Subcutaneous abdominal adipose tissue (tissue), 5 donors: ENCODE data around the gene ZNF423.

Experiments
- H3K27ac ChIP-seq: one replicate; pipeline ENCODE4 v1.7.0; 2013; ENCODE audit warnings: low read depth, mild to moderate bottlenecking, inconsistent platforms, low read length, moderate library complexity
- H3K27me3 ChIP-seq, 5 donors: one replicate each; pipeline ENCODE4 v1.7.0; 2013; ENCODE audit warnings: low read length in 5 of 5, inconsistent platforms in 1 of 5; ENCODE audit not compliant: control insufficient read depth in 5 of 5, insufficient read depth in 4 of 5
- H3K36me3 ChIP-seq, 5 donors: one replicate each; pipeline ENCODE4 v1.7.0; 2013; ENCODE audit warnings: low read length in 5 of 5; ENCODE audit not compliant: control insufficient read depth in 5 of 5, insufficient read depth in 5 of 5
- H3K4me1 ChIP-seq, 5 donors: one replicate each; pipeline ENCODE4 v1.7.0; 2013; ENCODE audit warnings: low read length in 5 of 5, mild to moderate bottlenecking in 3 of 5, moderate library complexity in 1 of 5; ENCODE audit not compliant: control insufficient read depth in 5 of 5, insufficient read depth in 5 of 5
- H3K4me3 ChIP-seq, 5 donors: one replicate each; pipeline ENCODE4 v1.7.0; 2013; ENCODE audit warnings: low read length in 5 of 5, low read depth in 1 of 5
- H3K9ac ChIP-seq, 5 donors: one replicate each; pipeline ENCODE4 v1.7.0; 2013; ENCODE audit warnings: low read length in 5 of 5, mild to moderate bottlenecking in 4 of 5, moderate library complexity in 3 of 5
- H3K9me3 ChIP-seq, 5 donors: one replicate each; pipeline ENCODE4 v1.7.0; 2013; ENCODE audit warnings: low read length in 5 of 5; ENCODE audit not compliant: control insufficient read depth in 5 of 5
- donor health status: healthy.
- donor health status: healthy.
- donor health status: healthy.
- donor health status: healthy.
- donor health status: healthy.

Gene ZNF423

GRCh38 chr16:49477250-49477895 is 378.5 kb downstream of the ZNF423 start:
- Histone ChIP-seq H3K9ac (no peak overlapping the region), H3K9me3 (no peaks in the 10 kb centered on the region), H3K4me1 (peaks cover 0 to 30% (median 20%) of the 10 kb centered on the region in 5 donors), H3K27me3 (no peaks in the 10 kb centered on the region), H3K27ac (no peak overlapping the region), H3K36me3 (no peaks in the 10 kb centered on the region), H3K4me3 (no peak overlapping the region)

- Histone ChIP-seq H3K27me3 (no peaks in the 10 kb centered on the region), H3K9ac (no peak overlapping the region), H3K4me3 (no peak overlapping the region), H3K27ac (no peak overlapping the region), H3K4me1 (peaks cover 0 to 36% (median 20%) of the 10 kb centered on the region in 5 donors), H3K36me3 (no peaks in the 10 kb centered on the region), H3K9me3 (no peaks in the 10 kb centered on the region)
Observed at GRCh38 chr16:49474741-49475140, 381.2 kb downstream of the ZNF423 start.

GRCh38 chr16:49473773-49474172 is 382.1 kb downstream of the ZNF423 start:
- no peak overlapping the region for H3K4me3 ChIP-seq
- no peak overlapping the region for H3K9ac ChIP-seq
- H3K27me3 ChIP-seq = no peaks in the 10 kb centered on the region

GRCh38 chr16:49473131-49473530 is 382.8 kb downstream of the ZNF423 start:
- H3K36me3 ChIP-seq = no peaks in the 10 kb centered on the region
- H3K27ac ChIP-seq = no peak overlapping the region
- peaks cover 0 to 36% (median 20%) of the 10 kb centered on the region in 5 donors for H3K4me1 ChIP-seq
- no peaks in the 10 kb centered on the region for H3K9me3 ChIP-seq
- no peak overlapping the region for H3K9ac ChIP-seq
- no peak overlapping the region for H3K4me3 ChIP-seq
- no peaks in the 10 kb centered on the region for H3K27me3 ChIP-seq

More at GRCh38 chr16:49473773-49474172, 382.1 kb downstream of the ZNF423 start:
- H3K36me3 ChIP-seq = no peaks in the 10 kb centered on the region
- peaks cover 0 to 36% (median 20%) of the 10 kb centered on the region in 5 donors for H3K4me1 ChIP-seq
- no peaks in the 10 kb centered on the region for H3K9me3 ChIP-seq
- no peak overlapping the region for H3K27ac ChIP-seq

- H3K9me3 ChIP-seq = no peaks in the 10 kb centered on the region
- no peaks in the 10 kb centered on the region for H3K27me3 ChIP-seq
- no peaks in the 10 kb centered on the region for H3K36me3 ChIP-seq
- H3K4me3 ChIP-seq = no peak overlapping the region
- no peak overlapping the region for H3K9ac ChIP-seq
- H3K27ac ChIP-seq = no peak overlapping the region
- peaks cover 0 to 36% (median 20%) of the 10 kb centered on the region in 5 donors for H3K4me1 ChIP-seq
Observed at GRCh38 chr16:49472598-49472997, 383.3 kb downstream of the ZNF423 start.

GRCh38 chr16:49471038-49471727 is 384.7 kb downstream of the ZNF423 start:
- Histone ChIP-seq H3K9ac (no peak overlapping the region), H3K36me3 (no peaks in the 10 kb centered on the region), H3K27ac (no peak overlapping the region), H3K27me3 (no peaks in the 10 kb centered on the region), H3K4me1 (peaks cover 0 to 36% (median 20%) of the 10 kb centered on the region in 5 donors), H3K4me3 (no peak overlapping the region), H3K9me3 (no peaks in the 10 kb centered on the region)

- no peak overlapping the region for H3K4me3 ChIP-seq
- H3K4me1 ChIP-seq = peaks cover 0 to 30% (median 18%) of the 10 kb centered on the region in 5 donors
- no peaks in the 10 kb centered on the region for H3K36me3 ChIP-seq
- H3K27me3 ChIP-seq = no peaks in the 10 kb centered on the region
- no peaks in the 10 kb centered on the region for H3K9me3 ChIP-seq
- H3K9ac ChIP-seq = no peak overlapping the region
- H3K27ac ChIP-seq = no peak overlapping the region
Observed at GRCh38 chr16:49470513-49470991, 385.4 kb downstream of the ZNF423 start.

- H3K9ac ChIP-seq = no peak overlapping the region
- no peaks in the 10 kb centered on the region for H3K9me3 ChIP-seq
- peaks cover 0 to 25% (median 14%) of the 10 kb centered on the region in 5 donors for H3K4me1 ChIP-seq
- H3K4me3 ChIP-seq = no peak overlapping the region
- no peak overlapping the region for H3K27ac ChIP-seq
- peaks cover 0 to 4% (median under 1%) of the 10 kb centered on the region in 5 donors for H3K27me3 ChIP-seq
- H3K36me3 ChIP-seq = no peaks in the 10 kb centered on the region
Observed at GRCh38 chr16:49469930-49470451, 385.9 kb downstream of the ZNF423 start.

- no peak overlapping the region for H3K4me3 ChIP-seq
- H3K9me3 ChIP-seq = no peaks in the 10 kb centered on the region
- no peak overlapping the region for H3K9ac ChIP-seq
- peaks cover 0 to 25% (median 14%) of the 10 kb centered on the region in 5 donors for H3K4me1 ChIP-seq
- H3K36me3 ChIP-seq = no peaks in the 10 kb centered on the region
- peaks cover 5 to 10% (median 8%) of the 10 kb centered on the region in 5 donors for H3K27me3 ChIP-seq
- no peak overlapping the region for H3K27ac ChIP-seq
Observed at GRCh38 chr16:49469311-49469670, 386.6 kb downstream of the ZNF423 start.
